GM20000 (cell line): ENCODE data around the gene CBLC.
"Not testable (repeated sequence)": the region's sequence is repeated elsewhere in the genome, so short reads cannot be mapped to it uniquely, and the experiment has no call there.

ENCODE experiments used
- DNase-seq: peaks from one replicate; pipeline ENCODE4 v3.0.0; 2012; ENCODE audit warnings: low spot score
- TF ChIP-seq, protein P1 (sequence below): IDR thresholded peaks from 2 replicates; pipeline ENCODE4 v1.5.1; 2012; ENCODE audit warnings: mild to moderate bottlenecking, control low read depth; ENCODE audit errors: extremely low read depth, missing control alignments

The CBLC gene

DNA sequence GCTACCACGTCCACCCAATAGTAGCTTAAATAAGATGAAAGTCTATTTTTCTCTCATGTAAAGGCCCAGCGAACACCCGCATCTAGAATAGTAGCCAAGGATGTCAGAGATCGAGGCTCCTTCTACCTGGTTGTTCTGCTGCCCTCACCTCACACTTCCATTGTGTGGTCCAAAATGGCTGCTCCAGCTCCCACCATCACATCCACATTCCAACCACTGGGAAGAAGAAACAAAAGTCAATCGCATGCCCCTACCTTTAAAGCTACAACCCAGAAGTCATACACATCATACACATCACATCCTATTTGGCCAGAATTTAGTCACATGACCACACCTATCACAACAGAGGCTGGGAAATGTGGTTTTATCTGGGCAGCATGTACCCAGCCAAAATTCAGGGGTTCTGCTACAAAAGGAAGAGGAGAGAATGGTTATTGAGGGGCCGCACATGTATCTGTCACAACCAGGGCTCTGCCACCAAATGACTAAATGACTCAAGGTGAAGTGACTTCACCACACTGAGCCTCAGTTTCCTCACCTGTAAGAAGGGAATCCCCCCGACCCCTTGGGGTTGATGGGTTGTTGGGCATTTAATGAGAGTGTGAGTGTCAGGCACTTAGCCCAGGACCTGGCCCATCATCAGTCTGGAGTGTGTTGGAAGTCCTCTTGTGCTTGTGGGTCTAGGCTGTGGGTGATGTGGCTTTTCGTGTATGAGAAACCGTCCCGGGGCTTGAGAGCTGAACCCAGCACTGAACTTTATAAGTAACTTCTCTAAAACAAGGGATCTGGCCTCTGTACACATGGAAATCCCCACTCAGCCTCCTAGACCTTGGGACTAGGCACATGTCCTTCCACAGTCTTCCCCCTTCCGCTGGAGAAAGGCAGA lies 10.2 kb upstream of the CBLC start:
- TF ChIP-seq, protein P1, sequence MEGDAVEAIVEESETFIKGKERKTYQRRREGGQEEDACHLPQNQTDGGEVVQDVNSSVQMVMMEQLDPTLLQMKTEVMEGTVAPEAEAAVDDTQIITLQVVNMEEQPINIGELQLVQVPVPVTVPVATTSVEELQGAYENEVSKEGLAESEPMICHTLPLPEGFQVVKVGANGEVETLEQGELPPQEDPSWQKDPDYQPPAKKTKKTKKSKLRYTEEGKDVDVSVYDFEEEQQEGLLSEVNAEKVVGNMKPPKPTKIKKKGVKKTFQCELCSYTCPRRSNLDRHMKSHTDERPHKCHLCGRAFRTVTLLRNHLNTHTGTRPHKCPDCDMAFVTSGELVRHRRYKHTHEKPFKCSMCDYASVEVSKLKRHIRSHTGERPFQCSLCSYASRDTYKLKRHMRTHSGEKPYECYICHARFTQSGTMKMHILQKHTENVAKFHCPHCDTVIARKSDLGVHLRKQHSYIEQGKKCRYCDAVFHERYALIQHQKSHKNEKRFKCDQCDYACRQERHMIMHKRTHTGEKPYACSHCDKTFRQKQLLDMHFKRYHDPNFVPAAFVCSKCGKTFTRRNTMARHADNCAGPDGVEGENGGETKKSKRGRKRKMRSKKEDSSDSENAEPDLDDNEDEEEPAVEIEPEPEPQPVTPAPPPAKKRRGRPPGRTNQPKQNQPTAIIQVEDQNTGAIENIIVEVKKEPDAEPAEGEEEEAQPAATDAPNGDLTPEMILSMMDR = no peak
- DNase-seq = no peak

DNA sequence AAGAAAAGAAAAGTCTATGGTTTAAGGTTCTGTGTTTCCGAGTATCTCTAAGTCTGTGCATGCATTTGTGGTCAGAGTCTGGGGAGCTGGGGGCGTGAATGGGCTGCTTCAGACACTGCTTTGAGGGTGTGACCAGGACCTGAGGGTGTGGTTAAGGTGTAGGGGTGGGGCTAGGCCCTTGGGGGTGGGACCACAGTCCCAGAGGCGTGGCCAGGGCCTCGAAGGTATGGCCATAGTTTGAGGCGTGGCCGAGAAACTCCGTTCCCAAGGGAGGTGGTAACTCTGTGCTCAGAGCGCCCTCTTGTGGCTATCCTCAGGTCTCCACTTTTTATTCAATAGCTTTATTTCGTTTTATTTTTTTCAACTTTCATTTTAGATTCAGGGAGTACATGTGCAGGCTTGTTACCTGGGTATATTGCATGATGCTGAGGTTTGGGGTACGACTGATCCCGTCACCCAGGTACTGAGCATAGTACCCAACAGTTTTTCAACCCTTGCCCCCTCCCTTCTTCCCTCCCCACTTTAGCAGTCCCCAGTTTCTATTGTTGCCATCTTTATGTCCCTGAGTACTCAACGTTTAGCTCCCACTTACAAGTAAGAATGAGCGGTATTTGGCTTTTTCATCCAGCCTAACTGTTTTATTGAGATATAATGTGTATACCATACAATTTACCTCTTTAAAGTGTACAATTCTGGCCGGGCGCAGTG lies 7.0 kb upstream of the CBLC start:
- peak; percentile 99 for DNase-seq
- TF ChIP-seq, protein P1 = peak; percentile 43

DNA sequence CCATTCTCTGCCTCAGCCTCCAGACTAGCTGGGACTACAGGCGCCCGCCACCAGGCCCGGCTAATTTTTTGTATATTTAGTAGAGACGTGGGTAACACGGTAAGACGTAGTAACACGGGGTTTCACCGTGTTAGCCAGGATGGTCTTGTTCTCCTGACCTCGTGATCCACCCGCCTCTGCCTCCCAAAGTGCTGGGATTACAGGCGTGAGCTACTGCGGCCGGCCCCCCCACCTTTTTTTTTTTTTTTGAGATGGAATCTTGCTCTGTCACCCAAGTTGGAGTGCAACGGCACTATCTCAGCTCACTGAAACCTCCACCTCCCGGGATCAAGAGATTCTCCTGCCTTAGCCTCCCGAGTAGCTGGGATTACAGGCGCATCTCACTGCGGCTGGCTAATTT lies 5.5 kb upstream of the CBLC start:
- DNase-seq = not testable (repeated sequence)

DNA sequence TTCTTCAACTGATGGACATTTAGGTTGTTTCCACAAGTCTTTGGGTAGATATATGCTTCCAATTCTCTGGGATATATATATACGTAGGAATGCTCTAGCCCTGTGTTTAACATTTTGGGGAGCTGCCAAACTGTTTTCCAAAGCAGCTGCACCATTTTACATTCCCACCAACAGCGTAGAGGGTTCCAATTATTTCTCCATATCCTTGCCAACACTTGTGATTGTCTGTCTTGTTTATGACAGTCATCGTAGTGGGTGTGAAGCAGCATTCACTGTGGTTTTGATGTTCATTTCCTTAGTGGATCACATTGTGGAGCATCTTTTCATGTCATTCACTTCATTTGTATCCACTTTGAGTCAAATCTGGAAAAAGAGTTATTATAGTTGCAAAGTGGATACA lies 4.7 kb upstream of the CBLC start:
- TF ChIP-seq, protein P1 = no peak
- no peak for DNase-seq

DNA sequence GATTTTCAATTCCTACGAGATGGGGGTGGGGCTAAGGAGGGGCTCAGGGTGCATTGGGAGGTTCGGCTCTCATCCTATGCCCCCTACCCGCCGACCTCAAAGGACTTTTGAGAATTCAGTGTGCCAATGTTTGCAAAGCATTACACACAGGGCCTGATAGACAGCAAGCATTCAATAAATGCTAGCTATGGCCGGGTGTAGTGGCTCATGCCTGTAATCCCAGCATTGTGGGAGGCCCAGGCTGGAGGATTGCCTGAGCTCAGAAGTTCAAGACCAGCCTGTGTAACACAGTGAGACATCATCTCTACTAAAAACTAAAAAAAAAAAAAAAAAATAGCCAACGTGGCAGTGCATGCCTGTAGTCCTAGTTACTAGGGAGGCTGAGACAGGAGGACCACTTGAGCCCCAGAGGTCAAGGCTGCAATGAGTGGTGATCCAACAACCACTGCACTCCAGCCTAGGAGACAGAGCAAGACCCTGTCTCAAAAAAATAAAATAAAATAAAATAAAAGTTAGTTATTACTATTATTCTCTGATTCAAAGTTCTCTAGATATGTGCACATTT lies 1.9 kb upstream of the CBLC start:
- TF ChIP-seq, protein P1 = no peak
- DNase-seq = no peak

DNA sequence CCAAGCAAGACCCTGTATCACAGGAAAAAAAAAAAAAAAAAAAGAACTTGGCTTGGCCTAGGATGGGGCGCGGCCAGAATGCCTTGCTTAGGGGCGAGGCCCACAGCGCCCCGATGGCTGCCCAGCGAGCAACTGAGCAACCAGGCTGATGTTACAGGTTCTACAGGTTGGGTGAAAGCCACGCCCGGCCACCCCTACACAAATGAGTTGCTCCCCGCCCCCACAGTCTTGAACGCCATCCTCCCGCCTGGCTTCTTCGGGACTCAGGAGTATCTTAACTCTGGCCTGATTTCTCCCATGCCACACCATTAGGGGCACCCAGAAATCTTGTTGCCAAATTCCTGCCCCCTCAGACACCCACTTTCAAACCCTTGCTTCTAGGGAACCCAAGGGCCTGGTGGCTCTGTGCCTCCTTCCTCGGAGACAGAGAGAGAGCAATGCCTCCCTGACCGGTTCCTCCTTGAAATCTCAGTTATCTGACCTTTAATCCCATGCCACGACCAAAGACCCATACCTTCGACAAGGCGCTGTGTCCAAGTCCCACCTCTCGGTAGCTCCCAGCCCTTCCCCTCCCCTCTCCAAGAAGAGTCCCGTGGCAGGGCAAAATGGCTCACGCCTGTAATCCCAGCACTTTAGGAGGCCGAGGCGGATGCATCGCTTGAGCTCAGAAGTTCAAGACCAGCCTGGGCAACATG lies 1.1 kb upstream of the CBLC start:
- DNase-seq = no peak
- TF ChIP-seq, protein P1 = no peak

DNA sequence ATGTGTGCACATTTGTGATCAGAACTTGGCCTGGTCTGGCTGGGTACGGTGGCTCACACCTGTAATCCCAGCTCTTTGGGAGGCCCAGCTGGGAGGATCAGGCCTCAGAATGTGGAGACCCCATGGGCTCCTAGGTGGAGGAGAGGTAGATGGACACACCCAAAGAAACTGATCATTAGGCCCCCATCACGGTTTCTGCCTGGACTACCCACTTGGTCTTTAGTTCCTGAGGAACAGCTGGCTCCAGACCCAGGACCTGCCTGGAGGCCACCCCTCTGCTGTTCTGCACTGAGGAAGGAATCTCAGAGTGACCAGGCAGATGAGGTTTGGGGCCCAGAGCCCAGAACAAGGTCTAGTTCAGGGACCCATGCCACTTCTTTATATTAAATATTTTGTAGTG lies 1.5 kb downstream of the CBLC start:
- DNase-seq = no peak
- TF ChIP-seq, protein P1 = no peak

DNA sequence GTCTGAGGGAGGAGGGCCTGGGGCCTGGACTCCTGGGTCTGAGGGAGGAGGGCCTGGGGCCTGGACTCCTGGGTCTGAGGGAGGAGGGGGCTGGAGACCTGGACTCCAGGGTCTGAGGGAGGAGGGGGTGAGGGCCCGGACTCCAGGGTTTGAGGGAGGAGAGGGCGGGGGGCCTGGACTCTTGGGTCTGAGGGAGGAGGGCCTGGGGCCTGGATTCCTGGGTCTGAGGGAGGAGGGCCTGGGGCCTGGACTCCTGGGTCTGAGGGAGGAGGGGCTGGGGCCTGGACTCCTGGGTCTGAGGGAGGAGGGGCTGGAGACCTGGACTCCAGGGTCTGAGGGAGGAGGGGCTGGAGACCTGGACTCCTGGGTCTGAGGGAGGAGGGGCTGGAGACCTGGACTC lies 4.0 kb downstream of the CBLC start:
- DNase-seq = not testable (repeated sequence)
